H1 (cell line): ENCODE data around the gene TEKT5. TPM values are rescaled to one million over a fixed set of nuclear protein-coding genes. Genes with fewer than 3 reads are reported as not detected.

Experiments used
- CTCF ChIA-PET: fragments of 300-600 bp; sonication (Branson Sonifier 250); formaldehyde crosslinking; loops from one replicate; lab custom pipeline; 2021; ENCODE audit not compliant: partially characterized antibody; lab: Charles Lee
- POLR2A ChIA-PET: fragments of 300-600 bp; sonication (Branson Sonifier 250); formaldehyde crosslinking; loops from one replicate; lab custom pipeline; 2021; ENCODE audit warnings: inconsistent platforms; ENCODE audit not compliant: partially characterized antibody; lab: Charles Lee
- DNase-seq, 2 experiments: peaks; one replicate each; pipeline versions ENCODE4 v3.0.0 to v3.0.0-alpha.2; 2010 to 2022; ENCODE audit warnings: low spot score in 2 of 2, low read depth in 1 of 2, mixed read lengths in 1 of 2
- FAIRE-seq: peaks from 2 replicates; lab custom pipeline; 2011; peaks lifted over from hg19 to GRCh38; lab: Jason Lieb, UNC
- H2AFZ ChIP-seq: 2 replicates; pipeline ENCODE4 v1.8.1; 2012; ENCODE audit warnings: low read length, inconsistent platforms
- H2AK5ac ChIP-seq: 2 replicates; pipeline ENCODE4 v1.6.1; 2013; ENCODE audit warnings: low read depth, low read length
- H2BK120ac ChIP-seq: replicated peaks from 2 replicates; pipeline ENCODE3; 2013; ENCODE audit warnings: low read depth, low read length, inconsistent platforms
- H2BK12ac ChIP-seq: 2 replicates; pipeline ENCODE4 v1.6.1; 2013; ENCODE audit warnings: low read depth, low read length
- H2BK15ac ChIP-seq: 2 replicates; pipeline ENCODE4 v1.6.1; 2013; ENCODE audit warnings: low read length
- H2BK20ac ChIP-seq: 2 replicates; pipeline ENCODE4 v1.6.1; 2013; ENCODE audit warnings: low read length
- H2BK5ac ChIP-seq: 2 replicates; pipeline ENCODE4 v1.6.1; 2013; ENCODE audit warnings: low read depth, low read length
- H3K14ac ChIP-seq: 2 replicates; pipeline ENCODE4 v1.6.1; 2013; ENCODE audit warnings: inconsistent platforms; ENCODE audit not compliant: insufficient read length
- H3K18ac ChIP-seq: 2 replicates; pipeline ENCODE4 v1.6.1; 2013; ENCODE audit warnings: low read length; ENCODE audit errors: extremely low read depth
- H3K23ac ChIP-seq: 2 replicates; pipeline ENCODE4 v1.6.1; 2013; ENCODE audit warnings: inconsistent platforms; ENCODE audit not compliant: insufficient read length
- H3K23me2 ChIP-seq: 2 replicates; pipeline ENCODE4 v1.6.1; 2013; ENCODE audit warnings: low read depth, low read length
- H3K27ac ChIP-seq: 2 replicates; pipeline ENCODE4 v1.6.1; 2011; ENCODE audit warnings: low read depth, low read length, inconsistent platforms
- H3K27me3 ChIP-seq, 4 experiments: replicated peaks in 1 of 4; 1 replicate in 1 of 4; 2 replicates in 3 of 4; pipeline versions ENCODE4 v1.6.1 to v1.8.1; 2011 to 2013; ENCODE audit warnings: low read length in 3 of 4, mild to moderate bottlenecking in 3 of 4, inconsistent platforms in 2 of 4, mixed read lengths in 2 of 4, moderate library complexity in 1 of 4; ENCODE audit not compliant: control insufficient read depth in 3 of 4, insufficient read depth in 3 of 4; ENCODE audit errors: extremely low read depth in 1 of 4
- H3K36me3 ChIP-seq, 4 experiments: 2 replicates each; pipeline versions ENCODE4 v1.6.1 to v1.8.1; 2011 to 2013; ENCODE audit warnings: mild to moderate bottlenecking in 4 of 4, low read length in 3 of 4, moderate library complexity in 2 of 4, control low read depth in 1 of 4, inconsistent platforms in 1 of 4; ENCODE audit not compliant: insufficient read depth in 4 of 4, control insufficient read depth in 2 of 4
- H3K4ac ChIP-seq: replicated peaks from 2 replicates; pipeline ENCODE3; 2013; ENCODE audit warnings: low read length, low read depth, mixed read lengths, inconsistent platforms; ENCODE audit not compliant: insufficient read length
- H3K4me1 ChIP-seq, 4 experiments: replicated peaks in 1 of 4; 1 replicate in 1 of 4; 2 replicates in 3 of 4; pipeline versions ENCODE4 v1.6.1 to v1.8.1; 2011 to 2013; ENCODE audit warnings: low read length in 3 of 4, inconsistent platforms in 2 of 4, mixed read lengths in 1 of 4; ENCODE audit not compliant: insufficient read depth in 4 of 4, control insufficient read depth in 3 of 4
- H3K4me2 ChIP-seq, 2 experiments: 2 replicates each; pipeline versions ENCODE4 v1.6.1 to v1.8.1; 2011 to 2013; ENCODE audit warnings: low read depth in 2 of 2, low read length in 2 of 2, control low read depth in 1 of 2, inconsistent platforms in 1 of 2, mild to moderate bottlenecking in 1 of 2; ENCODE audit not compliant: insufficient read depth in 1 of 2
- H3K4me3 ChIP-seq, 4 experiments: fragments of 200-600, 300-600 bp in 1 of 4; sonication (generic), shearing (Covaris generic), sonication (Bioruptor Twin) in 1 of 4; 2 replicates each; pipeline versions ENCODE4 v1.5.1 to v1.8.1; 2011 to 2016; ENCODE audit warnings: low read length in 4 of 4, low read depth in 3 of 4, control low read depth in 2 of 4, inconsistent platforms in 2 of 4, mild to moderate bottlenecking in 2 of 4, mixed read lengths in 1 of 4, moderate library complexity in 1 of 4; ENCODE audit not compliant: insufficient read depth in 2 of 4; ENCODE audit errors: extremely low read depth in 1 of 4
- H3K56ac ChIP-seq: replicated peaks from 2 replicates; pipeline ENCODE3; 2013; ENCODE audit warnings: low read depth, mild to moderate bottlenecking, mixed read lengths, low read length, inconsistent platforms; ENCODE audit not compliant: insufficient read length
- H3K79me1 ChIP-seq: 2 replicates; pipeline ENCODE4 v1.6.1; 2013; ENCODE audit warnings: low read depth, low read length, control low read depth
- H3K79me2 ChIP-seq, 2 experiments: 2 replicates each; pipeline versions ENCODE4 v1.6.1 to v1.8.1; 2012 to 2013; ENCODE audit warnings: low read length in 2 of 2, mild to moderate bottlenecking in 2 of 2, inconsistent platforms in 1 of 2; ENCODE audit not compliant: insufficient read depth in 2 of 2, control insufficient read depth in 1 of 2
- H3K9ac ChIP-seq, 4 experiments: replicated peaks in 1 of 4; 1 replicate in 1 of 4; 2 replicates in 3 of 4; pipeline versions ENCODE4 v1.6.1 to v1.8.1; 2011 to 2013; ENCODE audit warnings: low read depth in 3 of 4, low read length in 3 of 4, control low read depth in 2 of 4, mild to moderate bottlenecking in 2 of 4, moderate library complexity in 2 of 4, inconsistent platforms in 1 of 4; ENCODE audit errors: extremely low read depth in 1 of 4
- H3K9me3 ChIP-seq, 2 experiments: 2 replicates each; pipeline versions ENCODE4 v1.6.1 to v1.8.1; 2012 to 2013; ENCODE audit warnings: mild to moderate bottlenecking in 2 of 2, moderate library complexity in 2 of 2, control low read depth in 1 of 2, inconsistent platforms in 1 of 2, low read depth in 1 of 2, low read length in 1 of 2, mixed read lengths in 1 of 2; ENCODE audit not compliant: insufficient read depth in 2 of 2
- H4K20me1 ChIP-seq, 2 experiments: replicated peaks in 1 of 2; 2 replicates each; pipeline versions ENCODE3 to v1.8.1; 2011 to 2013; ENCODE audit warnings: inconsistent platforms in 2 of 2, low read length in 2 of 2, mild to moderate bottlenecking in 1 of 2; ENCODE audit not compliant: insufficient read depth in 2 of 2, control insufficient read depth in 1 of 2
- H4K5ac ChIP-seq: 2 replicates; pipeline ENCODE4 v1.6.1; 2013; ENCODE audit warnings: low read length, low read depth, mixed read lengths, inconsistent platforms; ENCODE audit not compliant: insufficient read length
- H4K8ac ChIP-seq: 2 replicates; pipeline ENCODE4 v1.8.0; 2013; ENCODE audit warnings: mild to moderate bottlenecking, moderate library complexity, low read length, inconsistent platforms; ENCODE audit not compliant: insufficient read depth; ENCODE audit errors: extremely low read depth
- H4K91ac ChIP-seq: replicated peaks from 2 replicates; pipeline ENCODE3; 2013; ENCODE audit warnings: low read length, mixed read lengths, inconsistent platforms; ENCODE audit not compliant: insufficient read length
- CEBPB ChIP-seq: IDR thresholded peaks from 2 replicates; pipeline ENCODE4 v1.6.1; 2012; ENCODE audit warnings: low read depth, low read length
- CHD1 ChIP-seq: IDR thresholded peaks from 2 replicates; pipeline ENCODE4 v1.6.1; 2012; ENCODE audit warnings: low read depth, low read length, improper control_type of control experiment
- SAP30 ChIP-seq: fragments of 300-600 bp; sonication (generic); IDR thresholded peaks from 2 replicates; pipeline ENCODE4 v1.7.1; 2012; ENCODE audit warnings: low read length, moderate library complexity, mild to moderate bottlenecking, inconsistent platforms; ENCODE audit not compliant: insufficient read depth, insufficient replicate concordance
- SP4 ChIP-seq: IDR thresholded peaks from 2 replicates; pipeline ENCODE4 v1.6.1; 2012; ENCODE audit warnings: low read length, inconsistent platforms
- SUZ12 ChIP-seq: fragments of 200-600 bp; sonication (generic); IDR thresholded peaks from 2 replicates; pipeline ENCODE4 v1.6.1; 2012; ENCODE audit warnings: mild to moderate bottlenecking, inconsistent platforms, low read length, moderate library complexity, mixed read lengths
- WGBS, 2 experiments: shearing (Covaris generic) in 1 of 2; methylation state at CpG; one replicate each; pipeline versions ENCODE4 v1.1.6 to v1.1.7; 2013 to 2015; ENCODE audit warnings: low lambda C conversion rate in 2 of 2, mixed read lengths in 2 of 2, inconsistent platforms in 1 of 2, low coverage in 1 of 2, missing lambda C conversion rate in 1 of 2; ENCODE audit not compliant: insufficient replicate concordance in 2 of 2, insufficient coverage in 1 of 2, insufficient read length in 1 of 2; ENCODE audit errors: extremely low coverage in 1 of 2, missing lambda C conversion rate in 1 of 2; 5-methylcytosine and 5-hydroxymethylcytosine counted together
- polyA plus RNA-seq, 7 experiments: library from polyadenylated mRNA; depleted of rRNA in 3 of 7; stranded (reverse) in 5 of 7; unstranded in 2 of 7; fragments of >200 nt in 5 of 7; fragments of 200-250 nt in 2 of 7; gene quantifications; 1 replicate in 5 of 7; 2 replicates in 1 of 7; 4 replicates in 1 of 7; pipeline versions ENCODE4 v1.2.1 to v1.2.3, GENCODE V29; 2011 to 2013; ENCODE audit warnings: missing spikeins in 2 of 7, mixed read lengths in 2 of 7
- total RNA-seq: library from RNA; stranded (reverse); fragmentation: NEBNext Ultra II Directional; extraction: Animal tissue kit (Norgen Biotek cat#: 25700); gene quantifications from 2 replicates; pipeline ENCODE4 v1.2.1, GENCODE V29; 2021

The TEKT5 gene
- total and polyA plus RNA-seq, 2 of the 8 experiments (the other 6 are each of a cell fraction or from before 2014, with no cell fraction given), result 0.95 TPM; not detected in 1

- ChIA-PET CTCF (interaction anchor here (0.6 to 1.3 kb wide), 6 partner anchors 19 to 184 kb away, joined by 3 to 7 read pairs (median 4); no protein-coding TSS in a partner anchor), POLR2A (no interaction called here)
- Histone ChIP-seq H3K9me3 (no peaks in the 10 kb centered on the region), H3K4me1 (peaks cover 0 to 7% (median 2%) of the 10 kb centered on the region in 4 experiments; a peak in 5 of 7 replicates), H2AK5ac (no peak overlapping the region), H2BK120ac (no peak overlapping the region), H2BK15ac (no peak overlapping the region; the same call in 1 of the 2 replicates), H3K36me3 (no peaks in the 10 kb centered on the region), H2BK5ac (no peak overlapping the region), H3K27ac (no peak overlapping the region), H3K23me2 (peaks cover 5% of the 10 kb centered on the region; the same call in 1 of the 2 replicates), H3K79me2 (no peaks in the 10 kb centered on the region), H3K4me2 (no peak overlapping the region), H4K5ac (no peak overlapping the region), H3K56ac (no peak overlapping the region), H3K79me1 (no peaks in the 10 kb centered on the region), H3K23ac (no peak overlapping the region), H4K20me1 (no peaks in the 10 kb centered on the region), H3K27me3 (no peaks in the 10 kb centered on the region), H3K4me3 (no peak overlapping the region), H2BK12ac (0 out of 2 replicates have a peak overlapping the region, but pooled peaks have one; percentile 40), H2BK20ac (0 out of 2 replicates have a peak overlapping the region, but pooled peaks have one; percentile 57), H4K91ac (no peak overlapping the region), H3K9ac (no peak overlapping the region), H3K14ac (no peak overlapping the region), H3K18ac (no peak overlapping the region; the same call in 1 of the 2 replicates), H4K8ac (no peak overlapping the region), H2AFZ (no peak overlapping the region), H3K4ac (no peak overlapping the region)
- FAIRE-seq, result no peak
- WGBS, 2 experiments, result 83% methylated on average over 4 of the region's 4 CpGs; no CpG with 5 or more reads in 1 of the 2 experiments
- DNase-seq, result no peak
- TF ChIP-seq SAP30, result no peak
- no peak for TF ChIP-seq CEBPB
- no peak for TF ChIP-seq SUZ12
- no peak for TF ChIP-seq CHD1
- no peak for TF ChIP-seq SP4
These were observed 46.9 kb downstream of the TEKT5 start for GRCh38 chr16:10647721-10648296.
